RWPE2 (cell line): Measurements from ENCODE around the gene HEATR9.

ENCODE experiments used
- ATAC-seq: fragments of 200-7000 bp; cut with Tn5 transposase; 3 replicates; pipeline ENCODE4 v1.9.1; 2021; ENCODE audit warnings: low read depth
- DNase-seq: peaks from one replicate; pipeline ENCODE4 v3.0.0-alpha.2; 2020; ENCODE audit warnings: low spot score
- H3K27ac ChIP-seq: fragments of 450-650 bp; 2 replicates; pipeline ENCODE4 v1.5.1; 2017; ENCODE audit warnings: mild to moderate bottlenecking; ENCODE audit not compliant: poor library complexity, severe bottlenecking
- H3K27me3 ChIP-seq: fragments of 250-450 bp; sonication (Bioruptor Pico); 2 replicates; pipeline ENCODE4 v1.5.1; 2021; ENCODE audit warnings: mild to moderate bottlenecking, moderate library complexity; ENCODE audit not compliant: insufficient read depth, poor library complexity, severe bottlenecking
- H3K36me3 ChIP-seq: fragments of 250-450 bp; sonication (Bioruptor Pico); 2 replicates; pipeline ENCODE4 v1.5.1; 2020; ENCODE audit warnings: low read depth, mild to moderate bottlenecking, moderate library complexity
- H3K4me1 ChIP-seq: fragments of 250-450 bp; sonication (Bioruptor Pico); 2 replicates; pipeline ENCODE4 v1.5.1; 2021; ENCODE audit warnings: mild to moderate bottlenecking, moderate library complexity; ENCODE audit not compliant: insufficient read depth, poor library complexity, severe bottlenecking
- H3K4me3 ChIP-seq: fragments of 250-450 bp; sonication (Bioruptor Pico); 2 replicates; pipeline ENCODE4 v1.5.1; 2021; ENCODE audit warnings: mild to moderate bottlenecking, moderate library complexity; ENCODE audit not compliant: severe bottlenecking
- H3K9me3 ChIP-seq: fragments of 250-450 bp; sonication (Bioruptor Pico); 2 replicates; pipeline ENCODE4 v1.5.1; 2021; ENCODE audit warnings: mild to moderate bottlenecking, moderate library complexity; ENCODE audit not compliant: severe bottlenecking
- TF ChIP-seq, protein P1 (sequence below): fragments of 450-650 bp; IDR thresholded peaks from one replicate; pipeline ENCODE4 v1.5.1; 2017; ENCODE audit warnings: mild to moderate bottlenecking, moderate library complexity; ENCODE audit not compliant: poor library complexity, severe bottlenecking

The HEATR9 gene

DNA sequence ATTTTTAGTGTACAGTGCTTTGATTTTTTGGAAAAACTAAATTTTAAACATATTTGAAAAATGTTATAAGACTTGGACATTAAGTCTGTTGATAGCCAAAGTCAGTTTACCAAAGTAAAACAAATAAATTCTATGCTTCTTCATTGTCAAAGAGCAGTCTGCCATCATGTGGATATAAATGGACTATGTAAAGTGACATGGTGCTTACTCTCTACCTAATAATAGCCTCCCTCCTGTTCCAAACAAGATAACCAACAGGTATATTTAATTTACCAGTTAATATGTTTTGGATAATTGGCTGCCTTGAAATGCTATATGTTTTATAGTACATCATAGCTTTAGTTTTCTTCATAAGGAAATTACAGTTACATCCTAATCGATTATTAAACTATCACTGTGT lies 43.5 kb downstream of the HEATR9 start:
- ATAC-seq (no peak), DNase-seq (no peak)
- Histone ChIP-seq H3K4me3 (no peak overlapping the region), H3K36me3 (peaks cover 90% of the 10 kb centered on the region), H3K4me1 (no peaks in the 10 kb centered on the region), H3K9me3 (no peaks in the 10 kb centered on the region), H3K27ac (no peak overlapping the region), H3K27me3 (no peaks in the 10 kb centered on the region)
- TF ChIP-seq, protein P1, sequence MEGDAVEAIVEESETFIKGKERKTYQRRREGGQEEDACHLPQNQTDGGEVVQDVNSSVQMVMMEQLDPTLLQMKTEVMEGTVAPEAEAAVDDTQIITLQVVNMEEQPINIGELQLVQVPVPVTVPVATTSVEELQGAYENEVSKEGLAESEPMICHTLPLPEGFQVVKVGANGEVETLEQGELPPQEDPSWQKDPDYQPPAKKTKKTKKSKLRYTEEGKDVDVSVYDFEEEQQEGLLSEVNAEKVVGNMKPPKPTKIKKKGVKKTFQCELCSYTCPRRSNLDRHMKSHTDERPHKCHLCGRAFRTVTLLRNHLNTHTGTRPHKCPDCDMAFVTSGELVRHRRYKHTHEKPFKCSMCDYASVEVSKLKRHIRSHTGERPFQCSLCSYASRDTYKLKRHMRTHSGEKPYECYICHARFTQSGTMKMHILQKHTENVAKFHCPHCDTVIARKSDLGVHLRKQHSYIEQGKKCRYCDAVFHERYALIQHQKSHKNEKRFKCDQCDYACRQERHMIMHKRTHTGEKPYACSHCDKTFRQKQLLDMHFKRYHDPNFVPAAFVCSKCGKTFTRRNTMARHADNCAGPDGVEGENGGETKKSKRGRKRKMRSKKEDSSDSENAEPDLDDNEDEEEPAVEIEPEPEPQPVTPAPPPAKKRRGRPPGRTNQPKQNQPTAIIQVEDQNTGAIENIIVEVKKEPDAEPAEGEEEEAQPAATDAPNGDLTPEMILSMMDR = no peak

DNA sequence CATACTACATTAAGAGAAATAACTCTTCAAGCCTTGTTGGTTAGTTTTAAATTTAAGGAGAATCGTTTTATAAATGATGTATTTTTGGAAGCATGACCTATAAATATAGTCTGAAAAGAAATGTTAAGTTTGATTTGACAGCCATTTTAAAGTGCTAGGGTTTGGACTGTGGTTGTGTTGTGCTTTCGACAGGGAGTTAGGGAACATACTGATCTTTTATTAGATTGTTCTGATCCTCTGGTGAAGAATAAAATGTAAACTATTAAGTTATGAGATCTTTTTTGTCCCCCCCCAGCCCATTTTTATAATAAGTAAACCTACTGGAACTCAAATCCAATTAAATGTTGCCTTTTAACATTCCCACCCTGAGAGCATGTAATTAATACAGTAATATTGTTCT lies 47.4 kb downstream of the HEATR9 start:
- Histone ChIP-seq H3K27ac (no peak overlapping the region), H3K4me3 (no peak overlapping the region), H3K4me1 (no peaks in the 10 kb centered on the region), H3K36me3 (peaks cover 100% of the 10 kb centered on the region), H3K9me3 (no peaks in the 10 kb centered on the region), H3K27me3 (no peaks in the 10 kb centered on the region)
- DNase-seq (no peak), ATAC-seq (no peak)
- TF ChIP-seq, protein P1 = no peak

DNA sequence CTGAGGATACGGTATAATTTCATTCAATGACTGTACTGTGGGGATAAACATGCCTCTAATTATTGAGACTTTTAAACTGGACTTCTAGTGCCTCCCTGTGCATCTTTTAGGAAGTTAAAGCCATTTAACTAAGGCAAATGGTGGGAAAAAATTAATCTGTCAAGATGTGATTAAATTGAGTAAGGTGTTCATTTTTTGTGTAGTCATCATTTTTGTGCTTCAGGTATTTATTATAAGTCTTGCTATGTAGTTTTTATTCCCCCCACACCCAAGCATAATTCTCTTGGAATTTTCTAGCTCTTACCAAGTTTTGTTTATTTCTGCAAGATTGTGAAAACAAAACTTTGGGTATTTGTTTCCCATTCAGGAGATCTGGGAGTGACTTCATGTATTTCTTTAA lies 49.2 kb downstream of the HEATR9 start:
- Histone ChIP-seq H3K4me1 (no peaks in the 10 kb centered on the region), H3K27me3 (no peaks in the 10 kb centered on the region), H3K36me3 (peaks cover 100% of the 10 kb centered on the region), H3K4me3 (no peak overlapping the region), H3K27ac (no peak overlapping the region), H3K9me3 (no peaks in the 10 kb centered on the region)
- TF ChIP-seq, protein P1 = no peak
- no peak for DNase-seq
- no peak for ATAC-seq

DNA sequence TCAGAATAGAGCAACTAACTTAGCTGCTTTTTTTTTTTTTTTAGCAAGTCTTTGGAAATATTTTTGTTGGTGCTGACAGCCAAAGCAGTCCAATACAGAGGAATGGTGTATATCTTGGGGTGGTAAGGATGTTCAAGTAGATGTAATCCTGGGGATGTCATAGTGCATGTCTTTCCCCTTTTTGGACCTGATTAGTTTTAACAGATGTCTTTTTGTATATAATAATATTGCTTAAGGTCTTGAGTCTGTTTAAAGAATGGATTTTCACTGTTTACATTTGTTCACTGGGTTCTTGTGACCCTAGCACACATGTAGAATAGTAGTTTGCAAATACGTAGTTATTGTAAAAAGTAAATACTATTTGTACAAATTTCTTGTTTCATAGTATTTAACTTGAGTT lies 51.5 kb downstream of the HEATR9 start:
- H3K27ac ChIP-seq = no peak overlapping the region
- H3K36me3 ChIP-seq = peaks cover 97% of the 10 kb centered on the region
- ATAC-seq (no peak), DNase-seq (no peak)
- no peak overlapping the region for H3K4me3 ChIP-seq
- TF ChIP-seq, protein P1 = no peak
- H3K9me3 ChIP-seq = no peaks in the 10 kb centered on the region
- H3K4me1 ChIP-seq = no peaks in the 10 kb centered on the region
- H3K27me3 ChIP-seq = no peaks in the 10 kb centered on the region

DNA sequence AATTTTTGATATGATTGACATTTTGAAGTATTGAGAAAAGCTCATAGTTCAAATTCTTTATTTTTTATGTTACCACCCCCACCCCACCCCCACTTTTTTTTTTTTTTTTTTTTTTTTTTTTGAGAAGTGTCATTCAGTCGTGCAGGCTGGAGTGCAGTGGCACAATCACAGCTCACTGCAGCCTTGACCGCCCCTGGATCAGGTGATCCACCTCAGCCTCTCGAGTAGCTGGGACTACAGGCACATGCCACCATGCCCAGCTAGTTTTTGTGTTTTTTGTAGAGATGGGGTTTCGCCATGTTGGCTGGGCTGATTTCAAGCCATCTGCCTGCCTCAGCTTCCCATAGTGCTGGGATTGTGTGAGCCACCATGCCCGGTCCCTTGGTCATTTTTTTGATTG lies 52.0 kb downstream of the HEATR9 start:
- ATAC-seq (no peak), DNase-seq (no peak)
- Histone ChIP-seq H3K36me3 (peaks cover 97% of the 10 kb centered on the region), H3K27ac (no peak overlapping the region), H3K27me3 (no peaks in the 10 kb centered on the region), H3K4me3 (no peak overlapping the region), H3K4me1 (peaks cover 2% of the 10 kb centered on the region), H3K9me3 (no peaks in the 10 kb centered on the region)
- TF ChIP-seq, protein P1 = no peak
